A549 (cell line): Measurements from ENCODE around the gene SLC2A6.

Experiments
- CBX2 ChIP-seq: fragments of 200-600 bp; sonication (generic); IDR thresholded peaks from 2 replicates; pipeline ENCODE4 v1.6.1; 2016; ENCODE audit warnings: low read depth, mild to moderate bottlenecking, borderline replicate concordance
- CEBPB ChIP-seq, 2 experiments: fragments of >200 bp in 1 of 2; sonication (Bioruptor Twin) in 1 of 2; formaldehyde crosslinking in 1 of 2; IDR thresholded peaks; 2 replicates each; pipeline ENCODE4 v1.6.1; 2012 to 2016
- FOXS1 ChIP-seq: fragments of 250-450 bp; sonication (Bioruptor Pico); IDR thresholded peaks from 2 replicates; pipeline ENCODE4 v1.5.0; 2020; ENCODE audit warnings: mild to moderate bottlenecking, moderate library complexity
- MAFK ChIP-seq: fragments of 450-650 bp; IDR thresholded peaks from 2 replicates; pipeline ENCODE4 v1.6.1; 2014; ENCODE audit not compliant: partially characterized antibody
- RCOR1 ChIP-seq: fragments of 150-350 bp; IDR thresholded peaks from 2 replicates; pipeline ENCODE4 v1.6.1; 2014; ENCODE audit warnings: antibody characterized with exemption, low read length, low read depth
- TF ChIP-seq, protein P1 (sequence below): fragments of >200 bp; sonication (Bioruptor Twin); formaldehyde crosslinking; IDR thresholded peaks from 3 replicates; pipeline ENCODE4 v1.5.1; 2016
- TF ChIP-seq, protein P2 (sequence below): fragments of 250-450 bp; sonication (Bioruptor Pico); IDR thresholded peaks from 2 replicates; pipeline ENCODE4 v1.5.0; 2020; ENCODE audit warnings: low read depth, mild to moderate bottlenecking, moderate library complexity

GRCh38 chr9:133491656-133491925, 12.7 kb upstream of the SLC2A6 start:
- TF ChIP-seq RCOR1 = no peak
- TF ChIP-seq CEBPB (IDR thresholded peaks at IDR 0.05) = no peak
- TF ChIP-seq, protein P1, sequence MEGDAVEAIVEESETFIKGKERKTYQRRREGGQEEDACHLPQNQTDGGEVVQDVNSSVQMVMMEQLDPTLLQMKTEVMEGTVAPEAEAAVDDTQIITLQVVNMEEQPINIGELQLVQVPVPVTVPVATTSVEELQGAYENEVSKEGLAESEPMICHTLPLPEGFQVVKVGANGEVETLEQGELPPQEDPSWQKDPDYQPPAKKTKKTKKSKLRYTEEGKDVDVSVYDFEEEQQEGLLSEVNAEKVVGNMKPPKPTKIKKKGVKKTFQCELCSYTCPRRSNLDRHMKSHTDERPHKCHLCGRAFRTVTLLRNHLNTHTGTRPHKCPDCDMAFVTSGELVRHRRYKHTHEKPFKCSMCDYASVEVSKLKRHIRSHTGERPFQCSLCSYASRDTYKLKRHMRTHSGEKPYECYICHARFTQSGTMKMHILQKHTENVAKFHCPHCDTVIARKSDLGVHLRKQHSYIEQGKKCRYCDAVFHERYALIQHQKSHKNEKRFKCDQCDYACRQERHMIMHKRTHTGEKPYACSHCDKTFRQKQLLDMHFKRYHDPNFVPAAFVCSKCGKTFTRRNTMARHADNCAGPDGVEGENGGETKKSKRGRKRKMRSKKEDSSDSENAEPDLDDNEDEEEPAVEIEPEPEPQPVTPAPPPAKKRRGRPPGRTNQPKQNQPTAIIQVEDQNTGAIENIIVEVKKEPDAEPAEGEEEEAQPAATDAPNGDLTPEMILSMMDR = no peak
- no peak for TF ChIP-seq MAFK
- TF ChIP-seq, protein P2, sequence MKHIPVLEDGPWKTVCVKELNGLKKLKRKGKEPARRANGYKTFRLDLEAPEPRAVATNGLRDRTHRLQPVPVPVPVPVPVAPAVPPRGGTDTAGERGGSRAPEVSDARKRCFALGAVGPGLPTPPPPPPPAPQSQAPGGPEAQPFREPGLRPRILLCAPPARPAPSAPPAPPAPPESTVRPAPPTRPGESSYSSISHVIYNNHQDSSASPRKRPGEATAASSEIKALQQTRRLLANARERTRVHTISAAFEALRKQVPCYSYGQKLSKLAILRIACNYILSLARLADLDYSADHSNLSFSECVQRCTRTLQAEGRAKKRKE (CRISPR knock-in tag) = no peak
- no peak for TF ChIP-seq FOXS1 (CRISPR knock-in tag)
- TF ChIP-seq CBX2 = no peak
